Endodermal cell (in vitro differentiated cells): Measurements from ENCODE around the gene ATP8B1. TPM values are rescaled to one million over a fixed set of nuclear protein-coding genes. Genes with fewer than 3 reads are reported as not detected.

Experiments
- DNase-seq: peaks from one replicate; pipeline ENCODE4 v3.0.0-alpha.2; 2017
- H3K27ac ChIP-seq: 2 replicates; pipeline ENCODE4 v1.5.1; 2013; ENCODE audit warnings: mild to moderate bottlenecking, low read depth, low read length, moderate library complexity
- H3K27me3 ChIP-seq: 2 replicates; pipeline ENCODE4 v1.6.1; 2013; ENCODE audit warnings: mild to moderate bottlenecking, low read length, moderate library complexity; ENCODE audit not compliant: insufficient read depth, control insufficient read depth, poor library complexity, severe bottlenecking
- H3K36me3 ChIP-seq: 2 replicates; pipeline ENCODE4 v1.7.0; 2013; ENCODE audit warnings: mild to moderate bottlenecking, low read length, moderate library complexity; ENCODE audit not compliant: control insufficient read depth, insufficient read depth
- H3K4me1 ChIP-seq: one replicate; pipeline ENCODE4 v1.7.0; 2013; ENCODE audit warnings: low read length; ENCODE audit not compliant: control insufficient read depth, insufficient read depth
- H3K4me3 ChIP-seq: 2 replicates; pipeline ENCODE4 v1.5.1; 2013; ENCODE audit warnings: mild to moderate bottlenecking, low read length, moderate library complexity
- H3K9ac ChIP-seq: 2 replicates; pipeline ENCODE4 v1.6.1; 2013; ENCODE audit warnings: mild to moderate bottlenecking, low read length, moderate library complexity; ENCODE audit not compliant: poor library complexity, severe bottlenecking; ENCODE audit errors: extremely low read depth
- H3K9me3 ChIP-seq: 2 replicates; pipeline ENCODE4 v1.6.1; 2013; ENCODE audit warnings: mild to moderate bottlenecking, low read length, moderate library complexity; ENCODE audit not compliant: control insufficient read depth
- H3K27ac Mint-ChIP-seq: 2 replicates; pipeline ENCODE4 v1.8.0; 2020; ENCODE audit warnings: mixed read lengths
- H3K27me3 Mint-ChIP-seq: 2 replicates; pipeline ENCODE4 v1.8.0; 2021; ENCODE audit warnings: mild to moderate bottlenecking, mixed read lengths; ENCODE audit not compliant: insufficient read depth
- H3K36me3 Mint-ChIP-seq: 2 replicates; pipeline ENCODE4 v1.8.0; 2020; ENCODE audit warnings: low read depth, mixed read lengths
- H3K4me1 Mint-ChIP-seq: 2 replicates; pipeline ENCODE4 v1.8.0; 2020; ENCODE audit warnings: mixed read lengths
- H3K4me3 Mint-ChIP-seq: 2 replicates; pipeline ENCODE4 v1.8.0; 2020; ENCODE audit warnings: mild to moderate bottlenecking, moderate library complexity, mixed read lengths
- H3K9me3 Mint-ChIP-seq: 2 replicates; pipeline ENCODE4 v1.8.0; 2020; ENCODE audit warnings: mild to moderate bottlenecking, mixed read lengths
- WGBS, 2 experiments: methylation state at CpG; one replicate each; pipeline versions ENCODE4 v1.1.5 to v1.1.7; 2013; ENCODE audit warnings: missing lambda C conversion rate in 2 of 2, mixed read lengths in 1 of 2; ENCODE audit not compliant: insufficient coverage in 1 of 2, insufficient read length in 1 of 2; 5-methylcytosine and 5-hydroxymethylcytosine counted together
- total RNA-seq, 2 donors: library from RNA; stranded (reverse); fragmentation: NEBNext Ultra II Directional in 1 of 2; extraction: Animal tissue kit (Norgen Biotek cat#: 25700) in 1 of 2; gene quantifications; 2 replicates in 1 of 2; 3 replicates in 1 of 2; pipeline ENCODE4 v1.2.1, GENCODE V29; 2021
- TF ChIP-seq, protein P1 (sequence below): fragments of 200-600 bp; sonication (generic); conservative IDR thresholded peaks from 2 replicates; pipeline ENCODE4 v1.5.0; 2021; ENCODE audit warnings: antibody characterized with exemption, mild to moderate bottlenecking

Gene ATP8B1
- total RNA-seq, 2 donors from 2014 or later: 1.7 to 13.5 TPM

DNA sequence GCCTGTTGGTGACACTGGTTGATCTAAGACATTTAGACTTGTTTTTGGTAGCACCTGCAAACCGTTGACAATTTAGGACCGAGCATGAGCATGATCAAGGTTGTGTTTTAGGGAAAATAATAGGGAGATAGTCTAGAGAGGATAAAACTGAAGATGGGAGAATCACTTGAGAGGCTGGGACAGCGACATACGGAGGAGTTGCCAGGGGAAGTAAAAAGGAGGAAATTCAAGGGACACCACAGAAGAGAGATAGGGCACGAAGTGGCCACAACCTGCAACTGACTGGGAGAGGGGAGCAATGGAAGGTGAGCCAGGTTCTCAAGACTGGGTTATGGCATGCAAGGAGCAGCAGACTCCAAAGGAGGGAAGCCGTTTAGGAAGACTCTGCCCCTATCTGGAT lies 1.4 kb upstream of the ATP8B1 start:
- H3K27me3 ChIP-seq: peaks cover 55% of the 10 kb centered on the region
- WGBS, 2 experiments: 89 to 90% methylated on average over 6 of the region's 6 CpGs

DNA sequence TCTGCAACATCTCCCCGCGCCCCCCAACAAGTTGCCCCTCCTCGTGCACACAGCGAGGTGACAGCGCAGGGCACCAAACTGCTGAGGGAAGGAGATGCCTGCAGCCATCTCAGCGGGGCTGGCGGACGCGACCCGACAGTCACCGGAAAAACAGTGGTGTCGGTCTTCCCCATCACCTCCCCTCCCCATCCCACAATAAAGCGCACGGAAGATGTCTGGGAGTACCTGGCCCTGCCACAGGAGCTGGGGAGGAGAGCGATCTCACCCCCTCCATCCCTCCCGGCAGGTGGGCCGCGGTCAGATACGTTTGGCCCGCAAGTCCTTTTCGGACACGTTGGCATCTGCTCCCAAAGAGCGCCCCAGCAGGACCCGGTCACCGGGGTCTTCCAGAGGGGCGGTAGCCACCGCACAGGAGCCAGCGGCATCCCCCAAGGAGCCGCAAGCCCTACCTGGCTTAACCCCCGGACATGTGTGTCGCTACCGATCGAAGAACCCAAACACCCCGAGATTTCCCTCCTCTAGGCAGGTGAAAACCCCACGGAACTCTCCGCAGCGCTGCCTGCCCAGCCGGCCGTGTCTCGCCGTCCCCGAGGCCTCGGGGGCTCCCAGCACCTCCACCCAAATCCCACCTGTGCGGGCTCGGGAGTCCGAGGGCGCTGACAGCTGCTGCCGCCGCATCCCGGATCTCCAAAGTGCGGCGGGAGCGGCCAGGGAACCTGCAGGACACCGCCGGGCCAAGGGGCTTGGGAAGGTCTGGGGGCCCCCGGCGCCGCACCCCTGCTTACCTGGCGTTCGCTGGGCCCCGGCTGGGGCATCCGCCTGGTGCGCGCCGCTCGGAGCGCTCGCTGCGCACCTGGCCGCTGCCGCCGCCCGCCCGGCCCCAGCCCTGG lies 657 bp downstream of the ATP8B1 start:
- H3K4me1 Mint-ChIP-seq: peaks cover 14% of the 10 kb centered on the region
- peaks cover 27% of the 10 kb centered on the region for H3K27me3 Mint-ChIP-seq
- H3K4me3 Mint-ChIP-seq: peak overlapping the region; percentile 81
- H3K27ac Mint-ChIP-seq: peak overlapping the region; percentile 61
- TF ChIP-seq, protein P1, sequence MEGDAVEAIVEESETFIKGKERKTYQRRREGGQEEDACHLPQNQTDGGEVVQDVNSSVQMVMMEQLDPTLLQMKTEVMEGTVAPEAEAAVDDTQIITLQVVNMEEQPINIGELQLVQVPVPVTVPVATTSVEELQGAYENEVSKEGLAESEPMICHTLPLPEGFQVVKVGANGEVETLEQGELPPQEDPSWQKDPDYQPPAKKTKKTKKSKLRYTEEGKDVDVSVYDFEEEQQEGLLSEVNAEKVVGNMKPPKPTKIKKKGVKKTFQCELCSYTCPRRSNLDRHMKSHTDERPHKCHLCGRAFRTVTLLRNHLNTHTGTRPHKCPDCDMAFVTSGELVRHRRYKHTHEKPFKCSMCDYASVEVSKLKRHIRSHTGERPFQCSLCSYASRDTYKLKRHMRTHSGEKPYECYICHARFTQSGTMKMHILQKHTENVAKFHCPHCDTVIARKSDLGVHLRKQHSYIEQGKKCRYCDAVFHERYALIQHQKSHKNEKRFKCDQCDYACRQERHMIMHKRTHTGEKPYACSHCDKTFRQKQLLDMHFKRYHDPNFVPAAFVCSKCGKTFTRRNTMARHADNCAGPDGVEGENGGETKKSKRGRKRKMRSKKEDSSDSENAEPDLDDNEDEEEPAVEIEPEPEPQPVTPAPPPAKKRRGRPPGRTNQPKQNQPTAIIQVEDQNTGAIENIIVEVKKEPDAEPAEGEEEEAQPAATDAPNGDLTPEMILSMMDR: no peak
- peak; percentile 80 for DNase-seq
- no peaks in the 10 kb centered on the region for H3K36me3 ChIP-seq
- H3K9ac ChIP-seq: no peak overlapping the region
- H3K4me1 ChIP-seq: peaks cover 4% of the 10 kb centered on the region
- H3K36me3 Mint-ChIP-seq: no peaks in the 10 kb centered on the region
- H3K9me3 ChIP-seq: no peaks in the 10 kb centered on the region
- H3K27me3 ChIP-seq: peaks cover 55% of the 10 kb centered on the region
- no peak overlapping the region for H3K27ac ChIP-seq
- 1 to 2% methylated on average over 21 to 74 of the region's 74 CpGs for WGBS, 2 experiments
- no peaks in the 10 kb centered on the region for H3K9me3 Mint-ChIP-seq
- H3K4me3 ChIP-seq: peak overlapping the region; percentile 83

More for the DNA sequence above, 1.4 kb upstream of the ATP8B1 start:
- Histone ChIP-seq H3K9me3 (no peaks in the 10 kb centered on the region), H3K9ac (no peak overlapping the region), H3K36me3 (no peaks in the 10 kb centered on the region), H3K27ac (no peak overlapping the region), H3K4me1 (peaks cover 6% of the 10 kb centered on the region), H3K4me3 (no peak overlapping the region)
- Mint-ChIP-seq H3K27ac (no peak overlapping the region), H3K9me3 (no peaks in the 10 kb centered on the region), H3K4me3 (no peak overlapping the region), H3K36me3 (no peaks in the 10 kb centered on the region), H3K27me3 (peaks cover 27% of the 10 kb centered on the region), H3K4me1 (peaks cover 12% of the 10 kb centered on the region)
- no peak for DNase-seq
- TF ChIP-seq, protein P1: no peak

DNA sequence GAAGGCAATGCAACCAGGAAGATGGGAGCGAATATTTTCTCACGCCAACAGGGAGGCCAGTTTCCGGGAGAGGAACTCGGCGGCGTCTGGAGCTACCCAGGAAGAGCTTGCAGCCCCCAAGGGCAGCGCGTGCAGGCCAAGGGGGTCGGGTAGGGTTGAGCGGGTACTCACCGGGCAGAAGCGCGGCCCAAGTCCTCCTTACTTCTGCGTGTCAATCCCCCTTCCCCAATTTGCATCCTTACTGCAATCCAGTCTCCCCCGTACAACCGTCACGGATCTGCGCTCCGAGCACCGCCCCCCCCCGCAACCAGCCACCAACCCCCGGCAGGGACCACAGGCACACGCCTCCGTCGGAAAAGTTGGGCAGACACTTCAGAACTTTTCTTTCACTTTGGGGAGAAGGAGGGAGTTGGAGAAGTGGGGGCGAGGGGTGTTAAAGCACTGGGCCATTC lies 1.3 kb downstream of the ATP8B1 start:
- peak overlapping the region; percentile 81 for H3K4me3 Mint-ChIP-seq
- TF ChIP-seq, protein P1: no peak
- H3K27ac Mint-ChIP-seq: peak overlapping the region; percentile 61
- H3K36me3 Mint-ChIP-seq: no peaks in the 10 kb centered on the region
- Histone ChIP-seq H3K4me3 (peak overlapping the region; percentile 83), H3K4me1 (peaks cover 3% of the 10 kb centered on the region), H3K36me3 (no peaks in the 10 kb centered on the region), H3K27me3 (peaks cover 55% of the 10 kb centered on the region), H3K9ac (no peak overlapping the region), H3K9me3 (no peaks in the 10 kb centered on the region), H3K27ac (no peak overlapping the region)
- 4 to 7% methylated on average over 8 to 26 of the region's 26 CpGs for WGBS, 2 experiments
- H3K9me3 Mint-ChIP-seq: no peaks in the 10 kb centered on the region
- peaks cover 21% of the 10 kb centered on the region for H3K4me1 Mint-ChIP-seq
- peaks cover 27% of the 10 kb centered on the region for H3K27me3 Mint-ChIP-seq
- DNase-seq: peak; percentile 67
